Activated CD4-positive, alpha-beta T cell treated with anti-CD3 and anti-CD28 coated beads, Interleukin-10, Interleukin-2, amounts not matched to agents 100 ng/mL and 50 ng/mL, durations not matched to agents 16 hours and 8 hours (primary cell): ENCODE measurements around the gene LYST.
"Not testable (repeated sequence)": the region's sequence is repeated elsewhere in the genome, so short reads cannot be mapped to it uniquely, and the experiment has no call there.

Experiments
- DNase-seq: peaks from one replicate; pipeline ENCODE4 v3.0.0-alpha.2; 2020

The LYST gene

DNA sequence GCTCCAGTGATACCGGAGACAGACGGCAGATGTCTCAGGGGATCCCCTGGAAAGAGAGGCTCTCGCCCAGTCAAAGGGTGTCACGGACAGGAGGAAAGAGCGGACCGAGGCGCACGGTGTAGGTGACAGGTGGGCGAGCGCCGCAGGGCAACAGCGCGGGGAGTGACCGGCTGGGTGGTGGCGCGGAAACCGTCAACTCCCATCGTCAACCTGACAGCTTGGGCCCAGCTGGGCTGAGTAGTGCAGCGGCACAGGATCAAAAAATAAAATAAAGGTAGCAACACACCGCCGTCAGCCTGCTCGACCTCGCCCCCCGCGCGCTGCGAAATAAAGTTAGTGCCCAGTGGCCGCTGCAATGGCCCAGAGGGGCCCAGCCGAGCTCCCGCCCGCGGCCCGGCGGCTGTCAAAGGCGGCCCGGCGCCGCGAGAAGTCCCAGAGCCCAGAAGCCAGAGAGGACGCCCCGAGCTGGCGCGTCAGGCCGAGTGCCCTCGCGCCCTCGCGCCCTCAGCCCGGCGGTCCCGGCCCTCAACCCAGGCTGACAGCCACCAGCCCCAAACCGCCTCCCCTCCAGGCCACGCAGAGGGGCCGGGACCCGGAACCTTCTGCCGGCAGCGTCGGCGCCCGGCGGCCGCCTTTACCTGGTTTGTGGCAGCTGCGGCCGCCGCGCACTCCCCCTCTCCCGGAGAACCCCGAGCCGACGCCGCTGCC is at the start of gene LYST:
Gene LYST, minus strand, starts transcription at position 702 of the 708 bp plus-strand sequence. CDS start 36,489 bp downstream, outside the sequence.
- peak; percentile 67 for DNase-seq

DNA sequence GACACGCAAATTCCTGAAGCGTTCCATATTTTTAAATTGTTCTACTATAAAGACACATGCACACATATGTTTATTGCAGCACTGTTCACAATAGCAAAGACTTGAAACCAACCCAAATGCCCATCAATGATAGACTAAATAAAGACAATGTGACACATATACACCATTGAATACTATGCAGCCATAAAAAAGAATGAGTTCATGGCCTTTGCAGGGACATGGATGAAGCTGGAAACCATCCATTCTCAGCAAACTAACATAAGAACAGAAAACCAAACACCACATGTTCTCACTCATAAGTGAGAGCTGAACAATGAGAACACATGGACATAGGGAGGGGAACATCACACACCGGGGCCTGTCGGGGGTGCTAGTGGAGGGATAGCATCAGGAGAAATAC is 48.8 kb upstream of the LYST start:
- not testable (repeated sequence) for DNase-seq

DNA sequence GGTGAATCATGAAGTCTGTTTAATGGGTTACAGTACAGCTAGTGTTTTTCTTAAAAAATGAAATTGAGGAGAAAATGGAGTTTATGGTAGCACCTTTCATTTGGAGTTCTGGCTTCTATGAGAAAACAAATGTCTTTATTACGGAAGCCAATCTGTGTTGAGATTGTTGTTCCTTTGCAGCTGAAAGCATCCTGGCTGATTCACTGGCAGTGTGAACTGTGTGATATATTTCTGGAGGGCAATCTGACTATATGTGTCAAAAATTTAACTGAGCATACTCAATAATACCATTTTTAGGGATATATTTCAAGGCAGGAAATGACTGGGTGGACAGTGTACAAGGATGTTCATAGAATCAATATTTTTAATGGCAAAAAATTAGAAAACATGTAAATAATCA is 46.6 kb upstream of the LYST start:
- no peak for DNase-seq

DNA sequence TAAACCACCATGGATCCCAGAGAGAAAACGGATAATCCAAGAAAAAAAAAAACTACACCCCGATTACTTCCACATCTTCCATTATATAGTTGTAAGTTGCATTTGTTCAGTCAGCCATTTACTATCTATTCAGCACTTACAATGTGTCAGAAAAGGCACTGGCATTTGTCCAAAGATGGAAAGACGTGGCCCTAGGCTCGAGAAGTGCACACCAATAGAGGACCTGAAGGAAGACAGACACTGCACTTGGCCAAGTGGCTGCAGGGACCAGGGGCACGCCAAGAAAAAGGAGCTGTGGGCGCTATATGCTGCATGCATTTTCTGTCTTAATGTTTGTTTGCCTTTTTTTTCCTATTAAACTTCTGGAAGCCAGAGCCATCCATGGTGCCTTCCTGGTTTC is 45.2 kb upstream of the LYST start:
- DNase-seq = no peak

- DNase-seq = no peak
Measured at GRCh38 chr1:235911300-235911662, 44.6 kb upstream of the LYST start.

DNA sequence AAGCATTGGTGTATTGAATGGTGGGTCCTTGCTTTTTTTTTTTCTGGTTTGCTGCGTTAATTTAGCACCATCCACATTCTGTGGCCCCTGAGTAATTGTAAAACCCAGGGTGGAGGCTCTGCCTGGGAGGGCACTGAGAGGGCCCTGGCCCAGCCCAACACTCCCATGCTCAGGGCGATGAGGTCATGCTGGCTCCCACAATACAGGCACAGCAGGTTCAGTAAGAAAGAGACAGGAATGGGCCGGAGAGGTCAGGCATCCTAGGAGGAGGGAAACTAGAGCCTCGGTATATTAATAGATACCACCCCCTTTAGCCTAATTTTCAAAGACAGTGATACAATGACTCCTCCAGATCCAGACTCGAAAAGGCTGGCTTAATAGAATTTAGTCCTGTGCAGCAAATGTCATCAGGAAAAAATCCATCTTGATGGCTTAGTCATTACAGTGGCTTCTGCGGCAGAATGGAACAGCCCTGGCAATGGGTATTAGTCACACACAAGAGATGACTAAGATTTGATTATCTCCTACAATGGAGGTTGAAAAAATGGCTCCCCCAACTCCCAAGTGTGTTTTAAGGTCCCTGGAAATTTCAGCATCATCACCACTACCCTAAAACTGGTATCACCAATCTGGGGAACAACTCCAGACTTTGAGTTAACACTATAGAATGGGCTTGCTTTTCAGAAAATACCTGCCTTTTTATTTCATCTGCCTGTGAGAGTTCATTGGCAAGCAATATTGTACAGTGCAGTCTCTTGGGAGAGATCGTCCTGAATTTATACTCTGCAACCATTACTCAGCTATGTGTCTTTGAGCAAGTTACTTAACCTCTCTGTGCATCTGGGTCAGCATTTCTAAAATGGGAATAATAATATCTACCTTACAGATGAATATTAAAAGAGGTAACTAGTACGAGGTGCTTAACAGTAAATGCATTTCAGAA is 43.9 kb upstream of the LYST start:
- peak; percentile 84 for DNase-seq

DNA sequence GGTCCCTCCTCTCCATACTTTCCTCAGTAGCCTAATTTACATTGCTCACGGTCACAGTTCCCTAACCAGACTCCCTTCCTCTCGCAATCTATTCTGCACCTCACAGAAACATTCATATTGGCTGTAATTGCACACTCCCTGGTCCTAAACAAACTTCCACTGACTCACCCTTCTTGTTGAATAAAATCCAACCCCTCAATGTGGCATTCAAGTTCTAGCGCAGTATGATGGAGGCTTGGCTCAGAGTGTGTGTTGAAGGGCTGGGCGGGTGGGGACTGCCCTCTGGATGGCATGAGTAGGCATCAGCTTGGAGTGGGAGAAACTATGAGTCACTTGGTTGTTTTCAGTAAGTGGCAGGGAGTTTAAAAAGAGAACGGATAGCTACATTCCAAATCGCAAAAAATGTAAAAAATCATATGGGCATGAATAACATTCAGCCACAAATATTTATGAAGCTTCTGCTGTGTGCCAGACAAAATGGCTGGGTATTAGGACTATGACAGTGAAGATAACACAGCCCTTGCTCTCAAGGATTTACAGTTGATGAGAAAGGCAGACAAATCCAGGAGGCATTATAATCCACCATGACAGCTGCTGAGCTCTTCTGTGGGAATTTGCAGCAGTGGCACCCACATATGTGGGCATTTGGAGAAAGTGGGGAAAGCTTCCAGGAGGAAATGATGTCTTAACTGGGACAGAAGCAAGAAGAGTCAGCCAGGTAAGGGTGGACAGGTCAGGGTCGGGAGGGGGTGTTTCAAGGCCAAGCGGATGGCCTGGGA is 42.2 kb upstream of the LYST start:
- DNase-seq = no peak

DNA sequence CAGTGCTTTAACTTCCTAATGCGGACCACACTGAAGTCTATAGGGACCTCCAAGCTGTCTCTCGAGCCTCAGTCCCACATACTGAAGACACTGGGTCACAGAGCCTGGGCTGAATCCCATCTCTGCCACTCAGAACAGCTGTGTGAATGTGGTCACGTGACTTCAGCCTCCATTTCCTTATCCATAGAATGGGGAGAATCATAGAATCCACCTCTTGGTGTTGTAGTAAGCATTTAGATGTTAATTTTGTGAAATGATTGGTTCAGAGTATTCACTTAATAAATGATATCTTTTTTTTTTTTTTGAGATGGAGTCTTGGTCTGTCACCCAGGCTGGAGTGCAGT is 41.2 kb upstream of the LYST start:
- no peak for DNase-seq

DNA sequence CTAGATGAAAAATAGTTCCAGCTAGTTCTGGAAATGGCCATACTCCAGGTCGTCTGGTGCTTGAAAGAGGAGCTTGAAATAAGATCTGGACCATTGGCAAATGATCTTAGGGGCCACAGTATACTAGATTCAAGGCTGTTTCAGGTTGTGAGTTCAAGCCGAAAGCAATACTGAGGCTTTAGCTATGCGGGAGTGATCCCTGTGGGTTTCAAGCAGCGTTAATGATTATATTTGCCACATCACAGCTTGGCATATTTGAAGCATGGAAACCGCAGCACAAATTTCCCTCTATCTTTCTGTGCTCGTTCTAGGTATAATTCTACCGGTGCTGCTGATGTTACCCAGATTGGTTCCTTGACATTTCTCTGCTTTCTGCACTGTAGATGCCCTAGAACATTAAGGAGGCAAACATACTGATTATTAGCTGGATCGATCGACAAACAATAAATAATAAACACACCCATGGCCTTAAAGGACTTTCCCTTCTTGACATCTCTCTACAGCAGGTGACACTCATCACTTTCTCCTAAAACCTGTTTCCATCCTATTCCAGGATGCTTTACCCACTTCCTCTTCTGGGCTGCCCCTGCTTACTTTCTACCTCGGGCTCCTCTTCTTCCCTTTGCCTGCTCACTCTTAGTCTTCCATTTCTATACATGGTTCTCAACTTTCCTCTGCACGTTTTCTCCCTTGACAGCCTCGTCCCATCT is 40.6 kb upstream of the LYST start:
- no peak for DNase-seq

- DNase-seq = no peak
Measured at GRCh38 chr1:235906436-235906835, 39.7 kb upstream of the LYST start.

DNA sequence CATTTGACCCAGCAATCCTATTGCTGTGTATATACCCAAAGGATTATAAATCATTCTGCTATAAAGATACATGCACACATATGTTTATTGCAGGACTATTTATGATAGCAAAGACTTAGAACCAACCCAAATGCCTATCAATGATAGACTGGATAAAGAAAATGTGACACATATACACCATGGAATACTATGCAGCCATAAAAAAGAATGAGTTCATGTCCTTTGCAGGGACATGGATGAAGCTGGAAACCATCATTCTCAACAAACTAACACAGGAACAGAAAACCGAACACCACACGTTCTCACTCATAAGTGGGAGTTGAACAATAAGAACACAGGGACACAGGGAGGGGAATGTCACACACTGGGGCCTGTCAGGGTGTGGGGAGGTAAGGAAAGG is 37.1 kb upstream of the LYST start:
- not testable (repeated sequence) for DNase-seq

GRCh38 chr1:235902677-235903542 is 36.2 kb upstream of the LYST start:
- no peak for DNase-seq

DNA sequence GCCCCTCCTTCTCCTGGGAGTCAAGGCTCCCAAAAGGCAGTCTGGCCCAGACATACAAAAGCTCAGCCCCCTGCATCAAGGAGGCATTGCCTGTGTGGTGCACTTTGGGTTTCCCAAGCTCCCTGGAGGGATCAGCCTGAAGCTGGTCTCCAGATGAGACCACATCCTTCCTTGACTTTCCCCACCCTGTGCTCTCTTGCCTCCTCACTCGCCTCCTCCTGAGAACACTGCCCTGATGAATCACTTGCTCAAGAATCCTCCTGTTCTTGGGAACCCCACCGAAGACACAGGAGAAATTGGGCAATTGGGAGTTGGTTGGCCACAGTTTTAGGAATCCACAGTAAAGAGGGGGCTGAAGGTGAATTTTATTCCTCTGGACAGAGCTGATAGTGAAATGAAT is 34.8 kb upstream of the LYST start:
- no peak for DNase-seq

GRCh38 chr1:235898126-235898525 is 31.4 kb upstream of the LYST start:
- DNase-seq = no peak

- no peak for DNase-seq
Measured at GRCh38 chr1:235893840-235894239, 27.1 kb upstream of the LYST start.

GRCh38 chr1:235892734-235893413 is 26.2 kb upstream of the LYST start:
- no peak for DNase-seq

- DNase-seq = peak; percentile 70
Measured at GRCh38 chr1:235892202-235892601, 25.5 kb upstream of the LYST start.

- DNase-seq = peak; percentile 90
Measured at GRCh38 chr1:235888119-235888643, 21.5 kb upstream of the LYST start.

DNA sequence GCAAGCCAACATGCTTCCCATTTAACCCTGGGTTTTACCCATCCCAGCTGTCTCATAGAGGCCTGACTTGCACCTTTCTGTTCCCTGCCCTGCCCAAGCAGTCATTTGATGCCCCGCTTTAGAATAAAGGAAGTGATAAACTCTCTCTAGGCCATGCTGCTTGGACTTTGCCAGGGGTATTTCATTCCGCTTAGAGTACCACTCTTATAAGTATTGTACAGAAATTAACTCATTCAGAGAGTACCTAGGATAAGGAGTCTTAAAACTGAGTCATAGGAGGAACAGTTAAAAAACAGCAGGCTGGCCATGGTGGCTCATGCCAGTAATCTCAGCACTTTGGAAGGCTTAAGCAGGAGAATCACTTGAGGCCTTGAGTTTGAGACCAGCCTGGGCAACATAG is 21.0 kb upstream of the LYST start:
- peak; percentile 74 for DNase-seq

DNA sequence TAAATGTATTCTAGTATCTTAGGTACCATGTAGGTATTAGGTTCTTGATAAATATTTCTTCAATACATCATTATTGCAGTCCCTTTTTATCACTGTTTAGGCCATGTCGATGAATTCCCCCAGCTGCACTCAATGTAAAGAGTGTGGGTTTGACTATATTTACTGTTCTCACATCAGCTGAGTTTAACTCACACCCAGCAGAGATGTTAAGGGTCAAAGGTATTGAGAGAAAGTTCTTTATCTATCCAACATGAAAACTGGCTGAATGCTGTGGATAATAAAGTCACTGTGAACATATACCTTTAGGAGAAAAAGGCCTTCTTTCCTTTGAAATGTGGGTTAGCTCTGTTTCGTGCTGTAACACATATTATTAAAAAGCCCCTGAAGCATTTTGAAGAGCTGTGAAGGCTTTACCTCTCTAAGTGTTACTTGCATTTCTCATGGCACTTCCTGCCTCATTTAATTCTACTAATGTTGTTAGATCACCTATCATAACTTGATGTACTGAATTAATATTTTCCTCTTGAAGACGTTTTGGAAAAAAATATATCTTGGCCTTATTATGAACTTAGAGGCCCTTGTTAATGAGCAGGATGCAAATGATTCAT is 19.1 kb upstream of the LYST start:
- no peak for DNase-seq
